ENCODE data around the gene VILL. TPM values are rescaled to one million over a fixed set of nuclear protein-coding genes. Genes with fewer than 3 reads are reported as not detected.

VILL gene
- total and polyA plus RNA-seq, 10 donors: 14.4 to 23.4 (median 17.3) TPM

GRCh38 chr3:38006445-38006995 is 15.9 kb downstream of the VILL start:
- WGBS, 5 donors: 80 to 94% (median 91%) methylated on average over 7 to 16 of the region's 16 CpGs
- no peak for TF ChIP-seq POLR2A (IDR thresholded peaks at IDR 0.05)
- TF ChIP-seq POLR2AphosphoS5 (IDR thresholded peaks at IDR 0.05): peak in 1 of 3 donors; percentile 55
- TF ChIP-seq, protein P1, sequence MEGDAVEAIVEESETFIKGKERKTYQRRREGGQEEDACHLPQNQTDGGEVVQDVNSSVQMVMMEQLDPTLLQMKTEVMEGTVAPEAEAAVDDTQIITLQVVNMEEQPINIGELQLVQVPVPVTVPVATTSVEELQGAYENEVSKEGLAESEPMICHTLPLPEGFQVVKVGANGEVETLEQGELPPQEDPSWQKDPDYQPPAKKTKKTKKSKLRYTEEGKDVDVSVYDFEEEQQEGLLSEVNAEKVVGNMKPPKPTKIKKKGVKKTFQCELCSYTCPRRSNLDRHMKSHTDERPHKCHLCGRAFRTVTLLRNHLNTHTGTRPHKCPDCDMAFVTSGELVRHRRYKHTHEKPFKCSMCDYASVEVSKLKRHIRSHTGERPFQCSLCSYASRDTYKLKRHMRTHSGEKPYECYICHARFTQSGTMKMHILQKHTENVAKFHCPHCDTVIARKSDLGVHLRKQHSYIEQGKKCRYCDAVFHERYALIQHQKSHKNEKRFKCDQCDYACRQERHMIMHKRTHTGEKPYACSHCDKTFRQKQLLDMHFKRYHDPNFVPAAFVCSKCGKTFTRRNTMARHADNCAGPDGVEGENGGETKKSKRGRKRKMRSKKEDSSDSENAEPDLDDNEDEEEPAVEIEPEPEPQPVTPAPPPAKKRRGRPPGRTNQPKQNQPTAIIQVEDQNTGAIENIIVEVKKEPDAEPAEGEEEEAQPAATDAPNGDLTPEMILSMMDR (IDR thresholded peaks at IDR 0.05 in 8 of 11, conservative IDR thresholded peaks at IDR 0.05 in 3 of 11): no peak
- Histone ChIP-seq H3K36me3 (peaks cover 0 to 95% (median 49%) of the 10 kb centered on the region in 6 donors), H3K27ac (no peak overlapping the region), H3K27me3 (replicated peaks in 1 of 7) (no peaks in the 10 kb centered on the region), H3K4me1 (peaks cover 0 to 25% (median 9%) of the 10 kb centered on the region in 6 donors), H3K9me3 (no peaks in the 10 kb centered on the region), H3K4me3 (no peak overlapping the region)
- peak; percentile 76 for DNase-seq
- intact Hi-C loops (cut with DNase I; ENCODE audit: low total_unique reads): no loop called here

GRCh38 chr3:38007754-38008090 is 17.1 kb downstream of the VILL start:
- intact Hi-C loops (cut with DNase I; ENCODE audit: low total_unique reads): no loop called here
- peaks cover 0 to 24% (median 9%) of the 10 kb centered on the region in 6 donors for H3K4me1 ChIP-seq
- DNase-seq: no peak
- H3K27ac ChIP-seq: no peak overlapping the region
- H3K9me3 ChIP-seq: no peaks in the 10 kb centered on the region
- H3K36me3 ChIP-seq: peaks cover 0 to 83% (median 37%) of the 10 kb centered on the region in 6 donors
- H3K27me3 ChIP-seq (replicated peaks in 1 of 7): no peaks in the 10 kb centered on the region
- TF ChIP-seq, protein P1 (IDR thresholded peaks at IDR 0.05 in 8 of 11, conservative IDR thresholded peaks at IDR 0.05 in 3 of 11): no peak
- TF ChIP-seq POLR2A (IDR thresholded peaks at IDR 0.05) (no peak), POLR2AphosphoS5 (IDR thresholded peaks at IDR 0.05) (no peak)
- H3K4me3 ChIP-seq: no peak overlapping the region
- 90 to 98% (median 96%) methylated on average over 7 of the region's 7 CpGs for WGBS, 5 donors

DNA sequence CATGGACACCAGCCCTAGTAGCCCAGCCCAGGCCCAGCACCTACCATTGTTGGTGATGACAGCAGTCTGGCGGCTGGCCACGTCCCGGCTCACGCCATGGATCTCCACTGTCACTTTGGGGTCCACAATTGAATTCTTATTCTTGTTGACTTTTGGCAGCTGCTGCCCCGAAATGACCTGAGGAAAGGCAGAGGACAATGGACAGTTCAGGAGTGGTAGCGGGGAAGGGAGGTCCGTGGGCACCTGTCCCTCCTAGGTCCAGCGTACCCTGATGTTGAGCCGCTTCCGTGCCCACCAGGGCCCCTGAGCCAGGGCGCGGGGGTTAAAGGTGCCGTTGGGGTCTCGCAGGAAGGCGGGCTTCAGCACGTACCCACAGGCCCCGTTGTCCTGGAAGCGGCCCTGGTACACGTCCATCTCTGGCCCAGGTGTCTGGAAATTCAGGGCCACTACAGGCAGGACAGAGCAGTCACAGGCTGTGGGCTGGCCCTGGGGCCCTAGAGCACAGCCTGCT is 17.7 kb downstream of the VILL start:
- intact Hi-C loops (cut with DNase I; ENCODE audit: low total_unique reads): no loop called here

More for the DNA sequence above, 17.7 kb downstream of the VILL start:
- TF ChIP-seq, protein P1 (IDR thresholded peaks at IDR 0.05 in 8 of 11, conservative IDR thresholded peaks at IDR 0.05 in 3 of 11): no peak
- peak in 1 of 3 donors; percentile 7 for TF ChIP-seq POLR2AphosphoS5 (IDR thresholded peaks at IDR 0.05)
- TF ChIP-seq POLR2A (IDR thresholded peaks at IDR 0.05): no peak
- H3K27ac ChIP-seq: no peak overlapping the region
- H3K4me3 ChIP-seq: no peak overlapping the region
- H3K27me3 ChIP-seq (replicated peaks in 1 of 7): no peaks in the 10 kb centered on the region
- 90 to 98% (median 95%) methylated on average over 8 to 19 of the region's 19 CpGs for WGBS, 5 donors
- H3K36me3 ChIP-seq: peaks cover 0 to 78% (median 36%) of the 10 kb centered on the region in 6 donors
- H3K4me1 ChIP-seq: peaks cover 0 to 18% (median 7%) of the 10 kb centered on the region in 6 donors
- H3K9me3 ChIP-seq: no peaks in the 10 kb centered on the region
- DNase-seq: peak; percentile 68
